H1 (cell line): ENCODE data around the gene KRT76. TPM values are rescaled to one million over a fixed set of nuclear protein-coding genes. Genes with fewer than 3 reads are reported as not detected.

ENCODE experiments used
- ASH2L ChIP-seq: fragments of 200-600, 300-600 bp; sonication (generic); IDR thresholded peaks from one replicate; pipeline ENCODE4 v1.7.1; 2017; ENCODE audit warnings: low read length
- JUN ChIP-seq: IDR thresholded peaks from 2 replicates; pipeline ENCODE4 v1.6.1; 2011; ENCODE audit warnings: low read depth, mild to moderate bottlenecking, improper control_type of control experiment, low read length
- KDM5A ChIP-seq: fragments of 200-600 bp; IDR thresholded peaks from 2 replicates; pipeline ENCODE4 v1.7.1; 2012; ENCODE audit warnings: mild to moderate bottlenecking, low read length, inconsistent platforms, mixed read lengths
- SP2 ChIP-seq: IDR thresholded peaks from 2 replicates; pipeline ENCODE4 v1.6.1; 2012; ENCODE audit warnings: mild to moderate bottlenecking, low read length, inconsistent platforms
- polyA plus RNA-seq, 7 experiments: library from polyadenylated mRNA; depleted of rRNA in 3 of 7; stranded (reverse) in 5 of 7; unstranded in 2 of 7; fragments of >200 nt in 5 of 7; fragments of 200-250 nt in 2 of 7; gene quantifications; 1 replicate in 5 of 7; 2 replicates in 1 of 7; 4 replicates in 1 of 7; pipeline versions ENCODE4 v1.2.1 to v1.2.3, GENCODE V29; 2011 to 2013; ENCODE audit warnings: missing spikeins in 2 of 7, mixed read lengths in 2 of 7
- total RNA-seq: library from RNA; stranded (reverse); fragmentation: NEBNext Ultra II Directional; extraction: Animal tissue kit (Norgen Biotek cat#: 25700); gene quantifications from 2 replicates; pipeline ENCODE4 v1.2.1, GENCODE V29; 2021
- TF ChIP-seq, protein P1 (sequence below): fragments of 300-600 bp; sonication (generic); IDR thresholded peaks from 2 replicates; pipeline ENCODE4 v1.7.1; 2012; ENCODE audit warnings: low read length, moderate library complexity, mild to moderate bottlenecking, inconsistent platforms; ENCODE audit not compliant: insufficient replicate concordance
- TF ChIP-seq, protein P2 (sequence below): IDR thresholded peaks from 2 replicates; pipeline ENCODE4 v1.6.1; 2011; ENCODE audit warnings: low read length, improper control_type of control experiment
- TF ChIP-seq, protein P3 (sequence below), 3 experiments: IDR thresholded peaks; 1 replicate in 2 of 3; 2 replicates in 1 of 3; pipeline versions ENCODE4 v1.5.1 to v1.6.1; 2011; ENCODE audit warnings: low read length in 3 of 3, mild to moderate bottlenecking in 3 of 3, inconsistent platforms in 2 of 3, low read depth in 1 of 3, moderate library complexity in 1 of 3; ENCODE audit not compliant: insufficient read depth in 1 of 3; ENCODE audit errors: control extremely low read depth in 1 of 3

The KRT76 gene
- total and polyA plus RNA-seq, 2 of the 8 experiments (the other 6 are each of a cell fraction or from before 2014, with no cell fraction given), result not detected

DNA sequence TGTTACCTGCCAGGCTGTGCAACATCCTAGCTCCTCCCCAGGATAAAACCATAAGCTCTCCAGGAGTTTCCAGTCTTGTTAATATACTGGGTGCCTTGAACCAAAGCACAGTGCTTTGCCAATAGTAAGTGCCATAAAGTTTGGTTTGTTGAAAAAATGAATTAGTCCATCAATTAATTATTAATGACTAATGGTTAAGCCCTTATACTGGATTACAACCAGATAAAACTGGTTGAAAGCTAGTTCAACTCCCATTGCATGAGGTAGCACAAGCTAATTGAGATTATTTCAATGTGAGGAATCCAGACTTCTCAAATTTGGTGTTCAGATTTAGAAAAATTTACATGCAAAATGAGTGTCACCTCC, 20.4 kb upstream of the KRT76 start (continued):
- TF ChIP-seq, protein P1, sequence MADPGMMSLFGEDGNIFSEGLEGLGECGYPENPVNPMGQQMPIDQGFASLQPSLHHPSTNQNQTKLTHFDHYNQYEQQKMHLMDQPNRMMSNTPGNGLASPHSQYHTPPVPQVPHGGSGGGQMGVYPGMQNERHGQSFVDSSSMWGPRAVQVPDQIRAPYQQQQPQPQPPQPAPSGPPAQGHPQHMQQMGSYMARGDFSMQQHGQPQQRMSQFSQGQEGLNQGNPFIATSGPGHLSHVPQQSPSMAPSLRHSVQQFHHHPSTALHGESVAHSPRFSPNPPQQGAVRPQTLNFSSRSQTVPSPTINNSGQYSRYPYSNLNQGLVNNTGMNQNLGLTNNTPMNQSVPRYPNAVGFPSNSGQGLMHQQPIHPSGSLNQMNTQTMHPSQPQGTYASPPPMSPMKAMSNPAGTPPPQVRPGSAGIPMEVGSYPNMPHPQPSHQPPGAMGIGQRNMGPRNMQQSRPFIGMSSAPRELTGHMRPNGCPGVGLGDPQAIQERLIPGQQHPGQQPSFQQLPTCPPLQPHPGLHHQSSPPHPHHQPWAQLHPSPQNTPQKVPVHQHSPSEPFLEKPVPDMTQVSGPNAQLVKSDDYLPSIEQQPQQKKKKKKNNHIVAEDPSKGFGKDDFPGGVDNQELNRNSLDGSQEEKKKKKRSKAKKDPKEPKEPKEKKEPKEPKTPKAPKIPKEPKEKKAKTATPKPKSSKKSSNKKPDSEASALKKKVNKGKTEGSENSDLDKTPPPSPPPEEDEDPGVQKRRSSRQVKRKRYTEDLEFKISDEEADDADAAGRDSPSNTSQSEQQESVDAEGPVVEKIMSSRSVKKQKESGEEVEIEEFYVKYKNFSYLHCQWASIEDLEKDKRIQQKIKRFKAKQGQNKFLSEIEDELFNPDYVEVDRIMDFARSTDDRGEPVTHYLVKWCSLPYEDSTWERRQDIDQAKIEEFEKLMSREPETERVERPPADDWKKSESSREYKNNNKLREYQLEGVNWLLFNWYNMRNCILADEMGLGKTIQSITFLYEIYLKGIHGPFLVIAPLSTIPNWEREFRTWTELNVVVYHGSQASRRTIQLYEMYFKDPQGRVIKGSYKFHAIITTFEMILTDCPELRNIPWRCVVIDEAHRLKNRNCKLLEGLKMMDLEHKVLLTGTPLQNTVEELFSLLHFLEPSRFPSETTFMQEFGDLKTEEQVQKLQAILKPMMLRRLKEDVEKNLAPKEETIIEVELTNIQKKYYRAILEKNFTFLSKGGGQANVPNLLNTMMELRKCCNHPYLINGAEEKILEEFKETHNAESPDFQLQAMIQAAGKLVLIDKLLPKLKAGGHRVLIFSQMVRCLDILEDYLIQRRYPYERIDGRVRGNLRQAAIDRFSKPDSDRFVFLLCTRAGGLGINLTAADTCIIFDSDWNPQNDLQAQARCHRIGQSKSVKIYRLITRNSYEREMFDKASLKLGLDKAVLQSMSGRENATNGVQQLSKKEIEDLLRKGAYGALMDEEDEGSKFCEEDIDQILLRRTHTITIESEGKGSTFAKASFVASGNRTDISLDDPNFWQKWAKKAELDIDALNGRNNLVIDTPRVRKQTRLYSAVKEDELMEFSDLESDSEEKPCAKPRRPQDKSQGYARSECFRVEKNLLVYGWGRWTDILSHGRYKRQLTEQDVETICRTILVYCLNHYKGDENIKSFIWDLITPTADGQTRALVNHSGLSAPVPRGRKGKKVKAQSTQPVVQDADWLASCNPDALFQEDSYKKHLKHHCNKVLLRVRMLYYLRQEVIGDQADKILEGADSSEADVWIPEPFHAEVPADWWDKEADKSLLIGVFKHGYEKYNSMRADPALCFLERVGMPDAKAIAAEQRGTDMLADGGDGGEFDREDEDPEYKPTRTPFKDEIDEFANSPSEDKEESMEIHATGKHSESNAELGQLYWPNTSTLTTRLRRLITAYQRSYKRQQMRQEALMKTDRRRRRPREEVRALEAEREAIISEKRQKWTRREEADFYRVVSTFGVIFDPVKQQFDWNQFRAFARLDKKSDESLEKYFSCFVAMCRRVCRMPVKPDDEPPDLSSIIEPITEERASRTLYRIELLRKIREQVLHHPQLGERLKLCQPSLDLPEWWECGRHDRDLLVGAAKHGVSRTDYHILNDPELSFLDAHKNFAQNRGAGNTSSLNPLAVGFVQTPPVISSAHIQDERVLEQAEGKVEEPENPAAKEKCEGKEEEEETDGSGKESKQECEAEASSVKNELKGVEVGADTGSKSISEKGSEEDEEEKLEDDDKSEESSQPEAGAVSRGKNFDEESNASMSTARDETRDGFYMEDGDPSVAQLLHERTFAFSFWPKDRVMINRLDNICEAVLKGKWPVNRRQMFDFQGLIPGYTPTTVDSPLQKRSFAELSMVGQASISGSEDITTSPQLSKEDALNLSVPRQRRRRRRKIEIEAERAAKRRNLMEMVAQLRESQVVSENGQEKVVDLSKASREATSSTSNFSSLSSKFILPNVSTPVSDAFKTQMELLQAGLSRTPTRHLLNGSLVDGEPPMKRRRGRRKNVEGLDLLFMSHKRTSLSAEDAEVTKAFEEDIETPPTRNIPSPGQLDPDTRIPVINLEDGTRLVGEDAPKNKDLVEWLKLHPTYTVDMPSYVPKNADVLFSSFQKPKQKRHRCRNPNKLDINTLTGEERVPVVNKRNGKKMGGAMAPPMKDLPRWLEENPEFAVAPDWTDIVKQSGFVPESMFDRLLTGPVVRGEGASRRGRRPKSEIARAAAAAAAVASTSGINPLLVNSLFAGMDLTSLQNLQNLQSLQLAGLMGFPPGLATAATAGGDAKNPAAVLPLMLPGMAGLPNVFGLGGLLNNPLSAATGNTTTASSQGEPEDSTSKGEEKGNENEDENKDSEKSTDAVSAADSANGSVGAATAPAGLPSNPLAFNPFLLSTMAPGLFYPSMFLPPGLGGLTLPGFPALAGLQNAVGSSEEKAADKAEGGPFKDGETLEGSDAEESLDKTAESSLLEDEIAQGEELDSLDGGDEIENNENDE, result no peak
- no peak for TF ChIP-seq KDM5A
- TF ChIP-seq SP2, result no peak
- no peak for TF ChIP-seq JUN
- TF ChIP-seq, protein P2, sequence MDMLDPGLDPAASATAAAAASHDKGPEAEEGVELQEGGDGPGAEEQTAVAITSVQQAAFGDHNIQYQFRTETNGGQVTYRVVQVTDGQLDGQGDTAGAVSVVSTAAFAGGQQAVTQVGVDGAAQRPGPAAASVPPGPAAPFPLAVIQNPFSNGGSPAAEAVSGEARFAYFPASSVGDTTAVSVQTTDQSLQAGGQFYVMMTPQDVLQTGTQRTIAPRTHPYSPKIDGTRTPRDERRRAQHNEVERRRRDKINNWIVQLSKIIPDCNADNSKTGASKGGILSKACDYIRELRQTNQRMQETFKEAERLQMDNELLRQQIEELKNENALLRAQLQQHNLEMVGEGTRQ, result no peak
- TF ChIP-seq ASH2L, result no peak
- TF ChIP-seq, protein P3, sequence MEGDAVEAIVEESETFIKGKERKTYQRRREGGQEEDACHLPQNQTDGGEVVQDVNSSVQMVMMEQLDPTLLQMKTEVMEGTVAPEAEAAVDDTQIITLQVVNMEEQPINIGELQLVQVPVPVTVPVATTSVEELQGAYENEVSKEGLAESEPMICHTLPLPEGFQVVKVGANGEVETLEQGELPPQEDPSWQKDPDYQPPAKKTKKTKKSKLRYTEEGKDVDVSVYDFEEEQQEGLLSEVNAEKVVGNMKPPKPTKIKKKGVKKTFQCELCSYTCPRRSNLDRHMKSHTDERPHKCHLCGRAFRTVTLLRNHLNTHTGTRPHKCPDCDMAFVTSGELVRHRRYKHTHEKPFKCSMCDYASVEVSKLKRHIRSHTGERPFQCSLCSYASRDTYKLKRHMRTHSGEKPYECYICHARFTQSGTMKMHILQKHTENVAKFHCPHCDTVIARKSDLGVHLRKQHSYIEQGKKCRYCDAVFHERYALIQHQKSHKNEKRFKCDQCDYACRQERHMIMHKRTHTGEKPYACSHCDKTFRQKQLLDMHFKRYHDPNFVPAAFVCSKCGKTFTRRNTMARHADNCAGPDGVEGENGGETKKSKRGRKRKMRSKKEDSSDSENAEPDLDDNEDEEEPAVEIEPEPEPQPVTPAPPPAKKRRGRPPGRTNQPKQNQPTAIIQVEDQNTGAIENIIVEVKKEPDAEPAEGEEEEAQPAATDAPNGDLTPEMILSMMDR (IDR thresholded peaks at IDR 0.05; ENCODE audit: control extremely low read depth in 1 of 3, insufficient read depth in 1 of 3, low read depth in 1 of 3, low read length in 3 of 3), result no peak
